ENCODE results near the gene C1QC.

The C1QC gene

GRCh38 chr1:22619252-22619651 is 24.2 kb upstream of the C1QC start:
- DNase-seq (ENCODE audit: low read depth, low spot score) = no peak

GRCh38 chr1:22619798-22620197 is 23.6 kb upstream of the C1QC start:
- DNase-seq (ENCODE audit: low read depth, low spot score) = no peak

- DNase-seq (ENCODE audit: low read depth, low spot score) = no peak
Observed at GRCh38 chr1:22621761-22622160, 21.7 kb upstream of the C1QC start.

- no peak for DNase-seq (ENCODE audit: low read depth, low spot score)
Observed at GRCh38 chr1:22625262-22625925, 18.0 kb upstream of the C1QC start.

- DNase-seq (ENCODE audit: low read depth, low spot score) = no peak
Observed at GRCh38 chr1:22626237-22627157, 16.9 kb upstream of the C1QC start.

GRCh38 chr1:22627331-22627730 is 16.1 kb upstream of the C1QC start:
- DNase-seq (ENCODE audit: low read depth, low spot score) = no peak

GRCh38 chr1:22628698-22629444 is 14.6 kb upstream of the C1QC start:
- DNase-seq (ENCODE audit: low read depth, low spot score) = no peak

GRCh38 chr1:22629886-22630285 is 13.5 kb upstream of the C1QC start:
- DNase-seq (ENCODE audit: low read depth, low spot score) = no peak

GRCh38 chr1:22633697-22634463 is 9.6 kb upstream of the C1QC start:
- DNase-seq (ENCODE audit: low read depth, low spot score) = no peak

GRCh38 chr1:22635436-22635835 is 8.0 kb upstream of the C1QC start:
- DNase-seq (ENCODE audit: low read depth, low spot score) = no peak

GRCh38 chr1:22636353-22636752 is 7.1 kb upstream of the C1QC start, which contains the start of gene C1QA:
TSS of gene C1QA (plus strand) at chr1:22636628. CDS start at chr1:22637617, 989 bp downstream.
- DNase-seq (ENCODE audit: low read depth, low spot score) = no peak

GRCh38 chr1:22636927-22637326 is 6.5 kb upstream of the C1QC start:
- no peak for DNase-seq (ENCODE audit: low read depth, low spot score)

GRCh38 chr1:22637907-22638445 is 5.5 kb upstream of the C1QC start:
- DNase-seq (ENCODE audit: low read depth, low spot score) = no peak

- no peak for DNase-seq (ENCODE audit: low read depth, low spot score)
Observed at GRCh38 chr1:22638476-22639234, 4.8 kb upstream of the C1QC start.

GRCh38 chr1:22639286-22639685 is 4.1 kb upstream of the C1QC start:
- DNase-seq (ENCODE audit: low read depth, low spot score) = peak; percentile 48

- DNase-seq (ENCODE audit: low read depth, low spot score) = no peak
Observed at GRCh38 chr1:22641247-22641646, 2.2 kb upstream of the C1QC start.

- DNase-seq (ENCODE audit: low read depth, low spot score) = no peak
Observed at GRCh38 chr1:22641906-22642636, 1.4 kb upstream of the C1QC start.

GRCh38 chr1:22643928-22644327 is 495 bp downstream of the C1QC start:
- no peak for DNase-seq (ENCODE audit: low read depth, low spot score)

GRCh38 chr1:22645931-22646330 is 2.5 kb downstream of the C1QC start:
- DNase-seq (ENCODE audit: low read depth, low spot score) = no peak

- no peak for DNase-seq (ENCODE audit: low read depth, low spot score)
Observed at GRCh38 chr1:22646384-22646783, 3.0 kb downstream of the C1QC start.

Measured in iPS DF 19.7 (cell line).